ENCODE data around the gene DBI. TPM values are rescaled to one million over a fixed set of nuclear protein-coding genes. Genes with fewer than 3 reads are reported as not detected.

The DBI gene
- total and polyA plus RNA-seq, 11 donors = 208 to 868 (median 287) TPM

DNA sequence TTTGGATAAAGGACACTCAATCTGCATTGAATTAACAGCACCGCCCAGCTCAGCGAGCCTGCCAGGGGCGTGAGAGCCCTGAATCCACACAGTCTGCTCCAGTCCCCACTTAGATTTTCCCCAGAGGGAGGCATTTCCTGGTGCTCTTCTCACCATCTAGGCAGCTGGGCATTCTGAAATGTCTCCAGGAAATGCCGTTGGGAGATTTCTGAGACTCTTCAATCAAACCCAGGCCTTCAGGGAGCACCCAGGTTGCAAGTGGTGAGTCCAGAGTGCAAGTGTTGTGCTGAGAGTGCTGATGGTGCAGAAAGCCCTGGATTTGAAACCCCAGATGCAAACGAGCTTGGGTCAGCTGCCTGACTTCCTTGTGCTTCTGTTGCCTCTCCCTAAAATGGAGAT lies 41.4 kb downstream of the DBI start:
- Histone ChIP-seq H3K4me3 (no peak overlapping the region), H3K27me3 (no peaks in the 10 kb centered on the region), H3K9me3 (peaks cover 0 to 5% (median 0%) of the 10 kb centered on the region in 12 donors), H3K36me3 (no peaks in the 10 kb centered on the region), H3K4me1 (peaks cover 0 to 5% (median under 1%) of the 10 kb centered on the region in 12 donors), H3K27ac (no peak overlapping the region)
- 58 to 65% (median 60%) methylated on average over 5 of the region's 5 CpGs for WGBS, 4 donors
- ATAC-seq (peak; percentile 21 to 48 (median 28)), DNase-seq (peak in 1 of 5 donors; percentile 43)
- TF ChIP-seq, protein P1, sequence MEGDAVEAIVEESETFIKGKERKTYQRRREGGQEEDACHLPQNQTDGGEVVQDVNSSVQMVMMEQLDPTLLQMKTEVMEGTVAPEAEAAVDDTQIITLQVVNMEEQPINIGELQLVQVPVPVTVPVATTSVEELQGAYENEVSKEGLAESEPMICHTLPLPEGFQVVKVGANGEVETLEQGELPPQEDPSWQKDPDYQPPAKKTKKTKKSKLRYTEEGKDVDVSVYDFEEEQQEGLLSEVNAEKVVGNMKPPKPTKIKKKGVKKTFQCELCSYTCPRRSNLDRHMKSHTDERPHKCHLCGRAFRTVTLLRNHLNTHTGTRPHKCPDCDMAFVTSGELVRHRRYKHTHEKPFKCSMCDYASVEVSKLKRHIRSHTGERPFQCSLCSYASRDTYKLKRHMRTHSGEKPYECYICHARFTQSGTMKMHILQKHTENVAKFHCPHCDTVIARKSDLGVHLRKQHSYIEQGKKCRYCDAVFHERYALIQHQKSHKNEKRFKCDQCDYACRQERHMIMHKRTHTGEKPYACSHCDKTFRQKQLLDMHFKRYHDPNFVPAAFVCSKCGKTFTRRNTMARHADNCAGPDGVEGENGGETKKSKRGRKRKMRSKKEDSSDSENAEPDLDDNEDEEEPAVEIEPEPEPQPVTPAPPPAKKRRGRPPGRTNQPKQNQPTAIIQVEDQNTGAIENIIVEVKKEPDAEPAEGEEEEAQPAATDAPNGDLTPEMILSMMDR (IDR thresholded peaks at IDR 0.05) = no peak
- TF ChIP-seq POLR2A (IDR thresholded peaks at IDR 0.05) = no peak
- intact Hi-C loops (cut with DNase I) = loop anchor here in 9 of 10 donors (1.0 to 10.0 kb wide), 9 partner anchors 68 to 257 kb away; partner anchors contain the start of gene STEAP3 (in 1 of the 9)

DNA sequence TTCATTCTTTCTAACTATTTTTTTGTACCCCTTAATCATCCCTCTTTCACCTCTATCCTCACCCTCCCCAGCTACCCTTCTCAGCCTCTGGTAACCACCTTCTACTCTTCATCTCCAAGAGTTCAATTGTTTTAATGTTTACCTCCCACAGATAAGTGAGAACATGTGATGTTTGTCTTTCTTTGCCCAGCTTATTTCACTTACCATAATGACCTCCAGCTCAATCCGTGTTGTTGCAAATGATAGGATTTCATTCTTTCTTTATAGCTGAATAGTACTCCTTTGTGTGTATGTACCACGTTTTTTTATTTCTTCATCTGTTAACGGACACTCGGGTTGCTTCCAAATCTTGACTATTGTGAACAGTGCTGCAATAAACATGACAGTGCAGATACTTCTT lies 42.7 kb downstream of the DBI start:
- intact Hi-C loops (cut with DNase I) = loop anchor here in 8 of 10 donors (2.0 to 10.0 kb wide), 8 partner anchors 67 to 255 kb away; partner anchors contain the start of gene STEAP3 (in 1 of the 8)
- ATAC-seq (no peak), DNase-seq (no peak)
- H3K27ac ChIP-seq = no peak overlapping the region
- 75 to 90% (median 83%) methylated on average over 4 of the region's 4 CpGs for WGBS, 4 donors
- TF ChIP-seq, protein P1 (IDR thresholded peaks at IDR 0.05) = no peak
- no peak for TF ChIP-seq POLR2A (IDR thresholded peaks at IDR 0.05)
- H3K36me3 ChIP-seq = no peaks in the 10 kb centered on the region
- peaks cover 0 to 4% (median 0%) of the 10 kb centered on the region in 12 donors for H3K4me1 ChIP-seq
- H3K4me3 ChIP-seq = no peak overlapping the region
- H3K27me3 ChIP-seq = no peaks in the 10 kb centered on the region
- peaks cover 0 to 13% (median 0%) of the 10 kb centered on the region in 12 donors for H3K9me3 ChIP-seq

DNA sequence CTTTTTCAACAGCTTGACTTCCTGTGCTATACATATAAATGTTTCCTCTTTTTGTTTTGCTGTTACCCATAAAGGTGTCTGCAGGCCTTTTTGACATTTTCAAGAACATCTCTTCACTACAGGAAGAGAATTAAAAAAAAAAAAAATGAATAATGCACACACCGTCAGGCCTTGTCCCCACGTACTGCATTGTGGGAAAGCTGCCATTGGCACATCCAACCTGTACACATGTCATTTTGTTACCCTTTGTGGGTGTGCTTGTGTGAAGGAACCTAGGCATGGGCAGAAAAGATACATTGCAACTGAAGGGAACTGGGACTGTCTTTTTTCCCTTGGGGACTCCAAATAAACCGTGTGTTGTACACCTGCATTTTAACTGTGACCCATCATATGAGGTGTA lies 48.1 kb downstream of the DBI start:
- H3K27ac ChIP-seq = no peak overlapping the region
- H3K4me3 ChIP-seq = no peak overlapping the region
- no peak for TF ChIP-seq POLR2A (IDR thresholded peaks at IDR 0.05)
- TF ChIP-seq, protein P1 (IDR thresholded peaks at IDR 0.05) = no peak
- WGBS, 4 donors = 69 to 82% (median 77%) methylated on average over 3 of the region's 3 CpGs
- no peaks in the 10 kb centered on the region for H3K36me3 ChIP-seq
- DNase-seq (no peak), ATAC-seq (no peak)
- intact Hi-C loops (cut with DNase I) = no loop called here
- no peaks in the 10 kb centered on the region for H3K4me1 ChIP-seq
- H3K9me3 ChIP-seq = peaks cover 0 to 14% (median 0%) of the 10 kb centered on the region in 12 donors
- H3K27me3 ChIP-seq = no peaks in the 10 kb centered on the region

DNA sequence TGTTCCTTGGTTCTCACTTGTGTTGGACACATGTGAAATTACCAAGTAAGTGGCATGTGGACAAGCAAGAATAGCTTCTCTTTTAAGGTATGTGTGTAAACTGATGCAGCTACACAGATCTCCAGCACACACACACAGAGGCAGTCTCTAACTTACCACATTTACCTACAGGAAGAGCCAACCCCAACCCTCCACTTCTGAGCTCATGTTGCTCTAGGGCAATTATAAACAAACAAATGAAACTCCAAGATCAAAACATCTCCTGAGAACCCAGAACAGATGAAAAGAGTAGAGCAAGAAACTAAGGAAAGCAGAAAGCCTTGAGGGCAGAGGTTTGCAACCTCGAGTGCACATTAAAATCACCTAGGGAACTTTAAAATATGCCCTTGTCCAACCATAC lies 48.9 kb downstream of the DBI start:
- 67 to 88% (median 81%) methylated on average over 1 of the region's 1 CpG for WGBS, 4 donors
- Histone ChIP-seq H3K4me3 (no peak overlapping the region), H3K27ac (no peak overlapping the region), H3K9me3 (peaks cover 0 to 14% (median 0%) of the 10 kb centered on the region in 12 donors), H3K36me3 (no peaks in the 10 kb centered on the region), H3K27me3 (no peaks in the 10 kb centered on the region), H3K4me1 (no peaks in the 10 kb centered on the region)
- DNase-seq = no peak
- intact Hi-C loops (cut with DNase I) = no loop called here
- ATAC-seq = no peak
- TF ChIP-seq, protein P1 (IDR thresholded peaks at IDR 0.05) = no peak
- TF ChIP-seq POLR2A (IDR thresholded peaks at IDR 0.05) = no peak

Data from heart left ventricle (tissue), 16 donors.